ENCODE data around the gene PDE4D.
"Not testable (repeated sequence)": the region's sequence is repeated elsewhere in the genome, so short reads cannot be mapped to it uniquely, and the experiment has no call there.

The PDE4D gene

DNA sequence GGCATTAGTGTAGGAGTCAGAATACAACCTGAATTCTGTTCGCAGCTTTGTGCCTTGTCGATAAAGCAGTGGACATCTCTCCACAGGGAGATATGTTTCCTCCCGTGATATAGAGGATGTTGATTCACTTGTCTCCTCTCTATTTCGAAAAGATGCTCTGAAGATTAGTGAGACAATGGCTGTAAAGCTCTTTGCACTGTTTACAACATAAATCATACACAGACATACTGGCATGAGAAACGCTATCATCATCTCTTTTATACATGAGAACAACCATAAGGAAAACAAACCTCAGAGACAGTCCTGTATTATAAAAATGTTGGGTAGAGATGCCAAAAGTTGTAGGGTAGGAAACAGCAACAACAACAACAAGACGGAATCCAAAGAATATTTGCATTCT lies 803.2 kb downstream of the PDE4D start:
- no peak for DNase-seq

- DNase-seq = no peak
These were observed 803.8 kb downstream of the PDE4D start for GRCh38 chr5:59089767-59090166.

GRCh38 chr5:59088546-59088945 lies 805.0 kb downstream of the PDE4D start:
- no peak for DNase-seq

DNA sequence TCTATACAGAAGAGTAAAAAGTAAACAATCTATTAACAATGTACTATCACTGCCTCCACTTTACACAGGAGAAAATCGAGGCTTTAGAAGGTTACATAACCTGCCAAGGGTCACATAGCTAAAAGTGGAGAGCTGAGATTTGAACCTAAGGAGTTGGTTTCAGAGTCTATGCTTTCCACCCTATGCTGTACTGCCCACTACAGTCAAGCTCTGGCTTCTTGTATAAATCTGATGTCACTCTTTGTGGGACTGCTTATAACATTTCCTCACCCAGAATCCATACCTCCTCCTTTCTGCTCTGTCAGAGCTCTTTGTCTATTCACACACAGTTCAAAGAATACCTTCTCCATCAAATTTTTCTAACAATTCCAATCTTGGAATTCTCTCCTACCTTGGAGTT lies 807.5 kb downstream of the PDE4D start:
- no peak for DNase-seq

- no peak for DNase-seq
These were observed 811.8 kb downstream of the PDE4D start for GRCh38 chr5:59081693-59082092.

DNA sequence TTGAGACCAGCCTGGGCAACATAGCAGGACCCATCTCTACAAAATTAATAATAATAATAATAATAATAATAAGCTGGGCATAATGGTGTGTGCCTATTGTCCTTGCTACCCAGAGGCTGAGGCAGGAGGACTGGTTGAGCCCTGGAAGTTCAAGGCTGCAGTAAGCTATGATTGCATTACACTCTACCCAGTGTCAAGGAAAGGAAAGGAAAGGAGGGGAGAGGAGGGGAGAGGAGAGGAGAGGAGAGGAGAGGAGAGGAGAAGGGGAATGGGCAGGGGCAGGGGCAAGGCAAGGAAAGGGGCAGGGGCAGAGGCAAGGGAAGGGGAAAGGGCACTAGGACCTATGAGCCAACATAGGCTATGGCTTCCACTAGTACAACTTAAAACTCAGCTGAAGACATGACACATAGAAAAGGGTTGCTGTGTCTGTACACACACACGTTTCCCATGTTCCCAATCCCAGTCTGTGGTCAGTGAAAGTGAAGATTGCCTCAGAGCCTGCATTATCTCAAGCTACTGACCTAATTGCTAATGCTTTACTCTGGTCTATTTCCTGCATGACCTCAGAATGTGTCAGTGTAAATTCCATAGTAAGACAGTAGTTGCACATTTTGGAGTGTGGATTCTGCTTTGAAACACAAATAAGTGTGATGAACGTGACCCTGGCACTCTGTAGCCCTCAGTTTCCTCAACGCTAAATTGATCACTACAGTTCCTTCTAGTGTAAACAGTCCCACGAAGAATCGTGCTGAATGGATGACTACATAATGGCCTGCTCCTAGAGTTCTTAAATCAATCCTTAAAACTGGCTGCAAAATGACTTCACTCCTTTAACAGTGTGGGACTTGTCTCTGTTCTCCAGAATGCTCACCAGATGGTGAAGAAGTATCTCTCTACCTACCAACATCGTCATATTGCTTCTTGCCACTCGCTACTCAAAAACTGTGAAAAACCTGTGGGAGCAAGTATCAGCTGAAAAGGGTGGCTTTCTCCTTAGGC lies 813.6 kb downstream of the PDE4D start:
- no peak for DNase-seq

DNA sequence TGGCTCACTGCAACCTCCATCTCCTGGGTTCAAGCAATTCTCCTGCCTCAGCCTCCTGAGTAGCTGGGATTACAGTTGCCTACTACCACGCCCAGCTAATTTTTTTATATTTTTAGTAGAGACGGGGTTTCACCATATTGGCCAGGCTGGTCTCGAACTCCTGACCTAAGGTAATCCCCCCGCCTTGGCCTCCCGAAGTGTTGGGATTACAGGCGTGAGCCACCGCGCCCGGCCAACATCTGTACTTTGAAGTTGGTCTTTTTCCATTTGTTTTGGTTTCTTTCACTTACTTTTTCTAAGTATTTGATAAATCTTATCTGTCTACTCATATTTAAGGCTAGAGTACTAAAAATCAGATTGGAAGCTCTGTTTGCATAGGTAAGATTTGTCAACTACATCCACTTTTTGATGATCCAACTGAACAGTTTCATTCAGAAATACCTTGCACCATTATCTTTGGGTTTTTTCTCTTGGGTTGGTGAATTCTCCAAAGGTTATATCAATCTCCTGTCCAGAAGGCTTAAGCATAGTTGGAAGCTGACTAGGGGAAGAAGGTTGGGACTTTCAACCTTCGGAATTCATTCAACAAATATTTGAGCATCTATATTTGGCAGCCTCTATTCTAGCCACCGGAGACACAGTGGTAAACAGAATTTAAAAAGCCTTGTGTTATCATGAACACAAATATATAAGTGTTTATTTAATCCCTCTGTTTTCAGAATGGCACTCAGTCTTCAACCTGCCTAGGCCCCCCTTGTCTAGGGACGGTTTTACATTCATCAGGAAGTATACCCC lies 821.6 kb downstream of the PDE4D start:
- DNase-seq = no peak

GRCh38 chr5:59069438-59070079 lies 824.0 kb downstream of the PDE4D start:
- no peak for DNase-seq

DNA sequence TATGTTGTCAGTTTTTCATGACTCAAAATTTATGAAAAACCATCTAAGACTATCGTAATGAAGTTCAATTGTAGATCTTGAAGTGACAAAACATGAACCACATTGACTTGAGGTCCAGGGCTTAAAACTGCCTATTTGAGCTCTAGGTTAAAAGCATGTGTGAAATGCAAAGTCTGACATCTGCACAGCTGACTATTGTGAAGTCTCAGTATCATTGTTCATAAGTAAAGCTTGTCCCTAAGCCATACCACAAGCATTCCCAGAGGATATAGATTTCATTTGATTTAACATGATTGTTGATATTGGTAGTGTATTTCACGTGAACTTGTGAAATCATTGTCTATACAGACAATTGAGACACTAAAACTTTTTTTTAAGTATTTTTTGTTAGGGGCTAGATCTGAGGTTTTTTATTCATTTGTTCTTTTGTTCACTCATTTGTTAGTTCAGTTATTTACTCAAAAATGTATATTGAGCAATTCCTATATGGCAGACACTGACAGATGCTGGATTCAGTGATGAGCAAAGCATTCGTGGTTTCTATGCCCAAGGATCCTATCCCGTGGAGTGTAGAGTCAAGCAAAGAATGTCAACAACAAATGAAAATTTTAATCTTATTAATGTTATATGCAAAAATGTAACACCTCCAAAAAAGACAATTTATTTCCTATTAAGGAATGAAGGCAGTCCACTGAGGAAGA lies 825.4 kb downstream of the PDE4D start:
- no peak for DNase-seq

DNA sequence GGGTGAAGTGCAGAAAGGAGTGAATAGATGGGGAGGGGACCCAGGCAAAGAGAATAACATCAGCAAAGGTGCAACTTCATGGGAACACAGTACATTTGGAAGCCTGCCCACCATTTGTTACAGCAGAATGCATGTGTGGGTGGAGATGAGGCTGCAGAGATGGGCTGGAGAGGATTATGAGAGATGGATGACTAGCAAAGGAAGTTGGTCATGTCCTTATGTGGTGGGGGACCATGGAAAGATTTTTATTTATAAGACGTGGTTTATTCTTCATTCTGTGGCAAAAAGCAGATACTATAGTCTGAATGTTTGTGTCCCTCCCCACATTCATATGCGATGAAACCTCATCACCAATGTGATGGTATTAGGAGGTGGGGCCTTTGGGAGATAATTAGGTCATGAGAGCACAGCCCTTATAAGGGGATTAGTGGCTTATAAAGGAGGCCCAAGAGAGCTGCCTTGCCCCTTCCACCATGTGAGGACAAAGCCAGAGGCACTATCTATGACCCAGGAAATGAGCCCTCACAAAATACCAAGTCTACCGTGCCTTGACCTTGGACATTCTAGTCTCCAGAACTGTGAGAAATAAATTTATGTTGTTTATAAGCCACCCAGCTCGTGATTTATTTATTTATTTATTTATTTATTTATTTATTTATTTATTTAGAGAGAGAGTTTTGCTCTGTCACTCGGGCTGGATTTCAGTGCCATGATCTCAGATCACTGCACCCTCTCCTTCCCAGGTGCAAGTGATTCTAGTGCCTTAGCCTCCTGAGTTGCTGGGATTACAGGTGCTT lies 827.0 kb downstream of the PDE4D start:
- no peak for DNase-seq

DNA sequence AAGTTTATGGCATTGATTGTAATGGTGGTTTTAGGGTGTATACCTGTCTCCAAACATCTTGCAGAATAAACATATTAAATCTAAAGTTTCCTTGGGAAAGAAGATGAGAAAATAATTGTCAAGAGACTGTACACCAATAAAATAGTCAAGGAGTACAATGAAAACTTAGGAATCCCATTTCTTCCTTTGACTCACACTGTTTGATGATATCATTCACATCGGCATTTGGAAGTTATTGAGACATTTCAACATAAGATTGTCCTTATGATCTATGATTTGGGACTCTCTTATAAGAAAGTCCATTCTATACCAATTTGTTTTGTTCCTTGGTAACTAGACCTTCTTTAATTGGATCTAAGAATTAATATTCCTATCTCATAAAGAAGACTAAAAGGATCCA lies 828.0 kb downstream of the PDE4D start:
- DNase-seq = no peak

GRCh38 chr5:59064293-59064692 lies 829.2 kb downstream of the PDE4D start:
- DNase-seq = no peak

DNA sequence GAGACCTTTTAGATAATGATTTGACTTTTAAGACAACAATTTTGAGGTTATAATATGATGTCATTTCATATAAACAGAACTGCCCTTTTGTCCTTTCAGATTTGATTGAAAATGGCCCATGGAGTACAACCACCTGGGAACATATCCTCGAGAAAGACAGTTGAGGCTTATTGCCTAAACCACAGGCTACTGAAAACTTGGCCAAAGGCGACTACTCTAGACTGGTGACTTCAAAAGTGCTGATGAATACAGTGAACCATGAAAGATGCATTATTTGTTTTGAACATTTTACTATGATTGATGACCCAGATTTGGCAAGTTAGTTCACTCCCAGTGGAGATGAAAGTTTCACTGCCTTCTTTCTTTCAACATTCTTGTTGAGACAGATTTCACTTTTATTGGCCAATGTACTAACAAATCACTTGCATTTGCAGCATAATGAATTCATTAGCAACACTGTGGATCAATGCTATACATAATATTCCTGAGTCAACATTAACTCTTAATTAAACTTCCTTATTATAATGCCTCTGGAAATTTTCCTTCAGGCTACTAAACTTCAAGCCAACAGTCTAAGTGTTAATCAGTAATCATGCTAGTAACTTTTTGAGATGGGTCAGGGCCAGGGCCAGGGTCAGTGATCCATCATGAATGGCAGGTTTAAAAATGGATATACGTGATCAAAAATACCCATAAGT lies 830.4 kb downstream of the PDE4D start:
- no peak for DNase-seq

DNA sequence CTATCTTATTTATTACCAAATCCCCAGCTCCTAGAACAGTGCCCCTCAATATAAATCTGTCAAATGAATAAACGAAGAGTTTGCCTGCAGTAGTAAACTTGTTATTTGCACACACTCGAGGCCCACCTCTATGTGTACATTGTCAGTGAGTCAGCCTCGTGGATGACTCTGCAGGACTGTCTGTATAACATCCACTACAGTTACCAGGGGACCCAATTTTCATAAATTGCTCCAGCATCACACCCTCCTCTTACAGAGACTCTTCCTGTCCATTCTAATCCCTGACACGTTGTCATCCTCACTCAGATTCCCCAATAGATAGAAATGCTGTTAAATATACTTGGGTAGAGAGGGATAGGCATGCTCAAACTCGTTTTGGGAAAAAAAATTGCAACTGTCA lies 832.1 kb downstream of the PDE4D start:
- DNase-seq = no peak

- DNase-seq = no peak
These were observed 834.4 kb downstream of the PDE4D start for GRCh38 chr5:59058969-59059687.

- no peak for DNase-seq
These were observed 835.3 kb downstream of the PDE4D start for GRCh38 chr5:59058237-59058636.

- DNase-seq = not testable (repeated sequence)
These were observed 836.9 kb downstream of the PDE4D start for GRCh38 chr5:59056599-59056998.

DNA sequence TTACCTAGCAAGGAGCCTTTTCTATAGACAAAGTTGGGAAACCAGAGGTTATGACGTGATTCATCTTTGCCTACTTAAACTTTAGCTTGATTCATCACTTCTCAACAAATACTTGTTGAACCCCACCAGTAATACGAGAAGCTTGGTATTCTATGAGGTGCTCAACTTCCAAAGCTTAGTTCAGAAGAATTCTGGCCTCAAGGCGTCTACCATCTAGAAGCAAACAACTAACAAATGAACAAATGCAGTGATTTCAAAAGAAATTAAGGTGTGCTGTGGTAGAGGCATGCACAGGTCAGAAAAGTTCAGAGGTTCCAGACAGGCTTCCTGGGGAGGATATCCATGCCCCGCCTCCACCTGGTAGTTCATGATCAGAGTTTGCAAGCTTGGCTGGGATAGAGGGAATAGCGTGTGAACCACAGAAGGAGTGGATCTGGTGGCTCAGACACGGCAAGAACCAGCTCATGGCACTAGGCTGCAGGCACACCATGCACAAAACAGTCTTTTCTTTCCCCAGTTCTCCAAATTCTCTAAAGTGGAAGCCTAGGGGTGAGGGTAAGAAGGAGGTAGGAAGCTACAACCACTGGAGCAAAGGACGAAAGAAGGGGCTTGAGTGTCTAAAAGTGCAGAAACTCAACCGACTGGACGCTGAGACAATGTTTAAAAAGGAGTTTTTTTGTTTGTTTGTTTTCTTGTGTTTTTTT lies 837.6 kb downstream of the PDE4D start:
- DNase-seq = no peak

GRCh38 chr5:59054963-59055528 lies 838.5 kb downstream of the PDE4D start:
- DNase-seq = no peak

- no peak for DNase-seq
These were observed 841.6 kb downstream of the PDE4D start for GRCh38 chr5:59051951-59052350.
